K562 (cell line): ENCODE measurements around the gene SCAANT1. TPM values are rescaled to one million over a fixed set of nuclear protein-coding genes. Genes with fewer than 3 reads are reported as not detected.

Experiments used
- ATAC-seq: fragments of 200-7000 bp; cut with Tn5 transposase; 3 replicates; pipeline ENCODE4 v1.9.1; 2020; ENCODE audit warnings: moderate library complexity
- BruUV-seq: library from RNA; stranded (reverse); fragments of 400-500 nt; replicated peaks from 2 replicates; lab custom pipeline; 2021; lab: Mats Ljungman, UMichigan
- CTCF ChIA-PET: fragments of 300-600 bp; formaldehyde crosslinking; extraction: SDS; loops from one replicate; lab custom pipeline; 2021; ENCODE audit warnings: low intra/inter-chr PET ratio; lab: Yijun Ruan, JAX
- POLR2A ChIA-PET: fragments of 300-600, 350-650 bp; sonication (Branson Sonifier 250); formaldehyde crosslinking; extraction: SDS; loops from one replicate; lab custom pipeline; 2021; ENCODE audit warnings: antibody characterized with exemption, inconsistent platforms; lab: Yijun Ruan, JAX
- DNase-seq, 4 experiments: peaks; one replicate each; pipeline versions ENCODE4 v3.0.0 to v3.0.0-alpha.2; 2011 to 2018; ENCODE audit warnings: low spot score in 3 of 4, mixed read lengths in 3 of 4; ENCODE audit errors: extremely low read depth in 1 of 4
- FAIRE-seq: peaks from 2 replicates; lab custom pipeline; 2011; peaks lifted over from hg19 to GRCh38; lab: Jason Lieb, UNC
- H2AFZ ChIP-seq: 2 replicates; pipeline ENCODE4 v1.6.0; 2011; ENCODE audit warnings: low read depth, low read length, control low read depth, inconsistent platforms
- H3K27ac ChIP-seq: fragments of 200-600 bp; 3 replicates; pipeline ENCODE4 v1.8.0; 2011; ENCODE audit warnings: low read depth, mild to moderate bottlenecking, control low read depth, inconsistent platforms, low read length, moderate library complexity, mixed read lengths; ENCODE audit errors: extremely low read depth
- H3K27me3 ChIP-seq, 2 experiments: fragments of 300-600 bp in 1 of 2; 2 replicates in 1 of 2; 3 replicates in 1 of 2; pipeline versions ENCODE4 v1.6.0 to v1.8.0; 2011; ENCODE audit warnings: inconsistent platforms in 2 of 2, low read length in 2 of 2, mild to moderate bottlenecking in 1 of 2, mixed read lengths in 1 of 2, moderate library complexity in 1 of 2; ENCODE audit not compliant: control insufficient read depth in 2 of 2, insufficient read depth in 2 of 2
- H3K36me3 ChIP-seq: fragments of 300-600 bp; 3 replicates; pipeline ENCODE4 v1.8.0; 2011; ENCODE audit warnings: mild to moderate bottlenecking, low read length, inconsistent platforms; ENCODE audit not compliant: control insufficient read depth, insufficient read depth
- H3K4me1 ChIP-seq, 2 experiments: fragments of 200-600 bp in 1 of 2; replicated peaks in 1 of 2; 2 replicates in 1 of 2; 3 replicates in 1 of 2; pipeline versions ENCODE4 v1.5.1 to v1.8.0; 2011; ENCODE audit warnings: inconsistent platforms in 2 of 2, low read length in 2 of 2, mild to moderate bottlenecking in 1 of 2, mixed read lengths in 1 of 2, moderate library complexity in 1 of 2; ENCODE audit not compliant: control insufficient read depth in 2 of 2, insufficient read depth in 2 of 2
- H3K4me2 ChIP-seq: 2 replicates; pipeline ENCODE4 v1.6.1; 2011; ENCODE audit warnings: low read length, control low read depth, inconsistent platforms, mixed read lengths; ENCODE audit not compliant: insufficient read depth
- H3K4me3 ChIP-seq: fragments of 200-600 bp; sonication (generic), shearing (Covaris generic); 2 replicates; pipeline ENCODE4 v1.5.1; 2016; ENCODE audit warnings: control low read depth, inconsistent platforms
- H3K79me2 ChIP-seq: fragments of 200-600 bp; 3 replicates; pipeline ENCODE4 v1.8.0; 2011; ENCODE audit warnings: low read length, inconsistent platforms; ENCODE audit not compliant: control insufficient read depth, insufficient read depth
- H3K9ac ChIP-seq, 2 experiments: 2 replicates each; pipeline versions ENCODE4 v1.6.0 to v1.6.1; 2011; ENCODE audit warnings: low read depth in 2 of 2, low read length in 2 of 2, control low read depth in 1 of 2, inconsistent platforms in 1 of 2, mild to moderate bottlenecking in 1 of 2, mixed read lengths in 1 of 2; ENCODE audit not compliant: insufficient read depth in 1 of 2
- H3K9me1 ChIP-seq: one replicate; pipeline ENCODE4 v1.6.0; 2011; ENCODE audit warnings: inconsistent platforms, mild to moderate bottlenecking, low read length, moderate library complexity; ENCODE audit not compliant: control insufficient read depth, insufficient read depth
- H3K9me3 ChIP-seq: replicated peaks from 2 replicates; pipeline ENCODE4 v1.5.1; 2011; ENCODE audit warnings: low read depth, low read length, inconsistent platforms; ENCODE audit not compliant: control insufficient read depth, insufficient read depth
- H4K20me1 ChIP-seq: replicated peaks from 2 replicates; pipeline ENCODE4 v1.6.1; 2011; ENCODE audit warnings: low read length, inconsistent platforms, mixed read lengths; ENCODE audit not compliant: control insufficient read depth, insufficient read depth
- KHSRP ChIP-seq: fragments of 450-650 bp; IDR thresholded peaks from 2 replicates; pipeline ENCODE4 v1.6.1; 2017
- MGA ChIP-seq: fragments of 450-650 bp; IDR thresholded peaks from 2 replicates; pipeline ENCODE4 v1.6.1; 2016; ENCODE audit warnings: mild to moderate bottlenecking, moderate library complexity
- MYC ChIP-seq, 2 experiments: fragments of 250-450 bp in 1 of 2; sonication (Bioruptor Pico) in 1 of 2; IDR thresholded peaks; 2 replicates each; pipeline versions ENCODE4 v1.5.1 to v1.6.1; 2012 to 2021; ENCODE audit warnings: low read depth in 2 of 2, borderline replicate concordance in 1 of 2, improper control_type of control experiment in 1 of 2, low read length in 1 of 2, mild to moderate bottlenecking in 1 of 2, moderate library complexity in 1 of 2
- PCBP1 ChIP-seq: fragments of 200-400 bp; formaldehyde crosslinking; IDR thresholded peaks from 2 replicates; pipeline ENCODE4 v1.6.1; 2018; ENCODE audit warnings: mild to moderate bottlenecking, low read depth, low read length; ENCODE audit not compliant: poor library complexity, severe bottlenecking
- RFX1 ChIP-seq: fragments of 450-650 bp; IDR thresholded peaks from 2 replicates; pipeline ENCODE4 v1.6.1; 2016; ENCODE audit warnings: mild to moderate bottlenecking, moderate library complexity
- SAP30 ChIP-seq: fragments of 200-600 bp; sonication (generic); IDR thresholded peaks from 2 replicates; pipeline ENCODE4 v1.6.1; 2012; ENCODE audit warnings: borderline replicate concordance, low read depth, mild to moderate bottlenecking, moderate library complexity, low read length, control low read depth, inconsistent platforms; ENCODE audit not compliant: insufficient read depth, poor library complexity, severe bottlenecking
- ZKSCAN1 ChIP-seq: fragments of 150-350 bp; IDR thresholded peaks from 2 replicates; pipeline ENCODE4 v1.6.1; 2016; ENCODE audit warnings: low read depth, low read length
- ZNF41 ChIP-seq: fragments of 250-450 bp; sonication (Bioruptor Pico); conservative IDR thresholded peaks from 2 replicates; pipeline ENCODE4 v1.4.0; 2020; ENCODE audit warnings: mild to moderate bottlenecking
- WGBS: fragments of 100-300 bp; shearing (Covaris generic); methylation state at CpG from one replicate; pipeline ENCODE4 v1.1.6; 2016; ENCODE audit warnings: low coverage, mixed read lengths; ENCODE audit not compliant: insufficient coverage; ENCODE audit errors: missing lambda C conversion rate; 5-methylcytosine and 5-hydroxymethylcytosine counted together
- in situ Hi-C: fragments of 300-500 bp; cut with MboI; formaldehyde crosslinking; loops from 4 replicates; pipeline ENCODE4 v1.15.0; 2018; ENCODE audit warnings: inconsistent platforms, mixed read lengths
- intact Hi-C: fragments of 100-400 bp; cut with micrococcal nuclease; formaldehyde crosslinking; loops from 2 replicates; pipeline ENCODE4 v1.14.2; 2022
- polyA plus RNA-seq, 8 experiments: library from polyadenylated mRNA; depleted of rRNA in 4 of 8; stranded (reverse) in 5 of 8; unstranded in 3 of 8; fragments of >200 nt; fragmentation: Nextera tagmentation in 2 of 8; fragmentation: Illumina TruSeq in 1 of 8; extraction: Ambion mirVana in 2 of 8; extraction: Trizol in 1 of 8; gene quantifications; 2 replicates each; pipeline versions ENCODE4 v1.2.1 to v1.2.3, GENCODE V29; 2011 to 2014; ENCODE audit warnings: inconsistent platforms in 1 of 8, missing spikeins in 1 of 8
- total RNA-seq, 7 experiments: library from RNA; depleted of rRNA in 6 of 7; stranded (reverse); fragments of >200 nt in 6 of 7; fragmentation: Illumina TruSeq in 2 of 7; extraction: Trizol in 2 of 7; gene quantifications; 2 replicates each; pipeline versions ENCODE4 v1.2.1 to v1.2.3, GENCODE V29; 2011 to 2021; ENCODE audit warnings: low replicate concordance in 1 of 7

Gene SCAANT1
- total and polyA plus RNA-seq, 9 of the 15 experiments (the other 6 are each of a cell fraction or from before 2014, with no cell fraction given): not detected

GRCh38 chr3:63911509-63911872, 692 bp downstream of the SCAANT1 start:
- peak overlapping the region; percentile 76 for H2AFZ ChIP-seq
- H4K20me1 ChIP-seq: no peaks in the 10 kb centered on the region
- CTCF ChIA-PET: interaction anchor here (1.1 kb wide), 1 partner anchor 82 kb away, joined by 4 read pairs; no protein-coding TSS in a partner anchor
- H3K4me2 ChIP-seq: peak overlapping the region; percentile 81
- H3K27me3 ChIP-seq: no peaks in the 10 kb centered on the region
- in situ Hi-C loops: no loop called here
- H3K9ac ChIP-seq: peak overlapping the region; percentile 67 to 95
- peaks cover 41% of the 10 kb centered on the region for H3K79me2 ChIP-seq
- TSS peak; percentile 90 for BruUV-seq
- no peaks in the 10 kb centered on the region for H3K9me1 ChIP-seq
- H3K4me1 ChIP-seq: peaks cover 9 to 13% of the 10 kb centered on the region in 2 experiments
- H3K9me3 ChIP-seq: no peaks in the 10 kb centered on the region
- H3K4me3 ChIP-seq: peak overlapping the region; percentile 65
- H3K27ac ChIP-seq: peak overlapping the region; percentile 88
- POLR2A ChIA-PET: interaction anchor here (0.8 to 1.2 kb wide), 3 partner anchors 8 to 22 kb away, joined by 3 read pairs; no protein-coding TSS in a partner anchor
- peaks cover 25% of the 10 kb centered on the region; the same call in 2 of the 3 replicates for H3K36me3 ChIP-seq
- intact Hi-C loops: loop anchor here (5.0 kb wide), 1 partner anchor 49 kb away; the partner anchor contains the start of genes ATXN7 and THOC7
- under 1% methylated on average over 16 of the region's 18 CpGs for WGBS
- FAIRE-seq: no peak
- DNase-seq: peak in 2 of 4 experiments; percentile 8 to 17
- no peak for ATAC-seq
- TF ChIP-seq RFX1 (no peak), MGA (0 out of 2 replicates have a peak, but pooled peaks have one; percentile 22), PCBP1 (peak; percentile 35), KHSRP (no peak), MYC (IDR thresholded peaks at IDR 0.05; ENCODE audit: low read depth, low read length) (0 out of 2 replicates have a peak, but pooled peaks have one; percentile 15), MYC (CRISPR knock-in tag; IDR thresholded peaks at IDR 0.05; ENCODE audit: borderline replicate concordance, low read depth) (no peak), ZKSCAN1 (0 out of 2 replicates have a peak, but pooled peaks have one; percentile 27), ZNF41 (CRISPR knock-in tag) (no peak), SAP30 (peak; percentile 45)
